AG08396 (cell line): ENCODE measurements around the gene SWI5.
"Not testable (repeated sequence)": the region's sequence is repeated elsewhere in the genome, so short reads cannot be mapped to it uniquely, and the experiment has no call there.

Experiments
- DNase-seq: peaks from one replicate; pipeline ENCODE4 v3.0.0; 2012; ENCODE audit warnings: low spot score, mixed read lengths

The SWI5 gene

GRCh38 chr9:128279088-128280073 is 3.3 kb downstream of the SWI5 start:
- DNase-seq, result not testable (repeated sequence)

- DNase-seq, result no peak
Observed at GRCh38 chr9:128280084-128280622, 4.1 kb downstream of the SWI5 start.

GRCh38 chr9:128282500-128282899 is 6.4 kb downstream of the SWI5 start:
- no peak for DNase-seq

- DNase-seq, result no peak
Observed at GRCh38 chr9:128285033-128285784, 9.1 kb downstream of the SWI5 start.

- peak; percentile 54 for DNase-seq
Observed at GRCh38 chr9:128286440-128286839, 10.4 kb downstream of the SWI5 start.

- DNase-seq, result no peak
Observed at GRCh38 chr9:128288273-128289004, 12.4 kb downstream of the SWI5 start.

- no peak for DNase-seq
Observed at GRCh38 chr9:128292009-128292408, 15.9 kb downstream of the SWI5 start.

- DNase-seq, result no peak
Observed at GRCh38 chr9:128293091-128293490, 17.0 kb downstream of the SWI5 start.

GRCh38 chr9:128294142-128294541 is 18.1 kb downstream of the SWI5 start:
- DNase-seq, result no peak

GRCh38 chr9:128296340-128297220 is 20.5 kb downstream of the SWI5 start:
- no peak for DNase-seq

- no peak for DNase-seq
Observed at GRCh38 chr9:128297221-128297773, 21.2 kb downstream of the SWI5 start.

GRCh38 chr9:128298535-128299482 is 22.7 kb downstream of the SWI5 start:
- DNase-seq, result no peak

- DNase-seq, result no peak
Observed at GRCh38 chr9:128304136-128304970, 28.3 kb downstream of the SWI5 start.

GRCh38 chr9:128304971-128305288 is 28.9 kb downstream of the SWI5 start:
- no peak for DNase-seq

GRCh38 chr9:128309551-128309950 is 33.5 kb downstream of the SWI5 start:
- no peak for DNase-seq

GRCh38 chr9:128310461-128310860 is 34.4 kb downstream of the SWI5 start:
- no peak for DNase-seq

- no peak for DNase-seq
Observed at GRCh38 chr9:128314697-128315096, 38.6 kb downstream of the SWI5 start.

GRCh38 chr9:128316421-128316820 is 40.3 kb downstream of the SWI5 start:
- DNase-seq, result no peak

- DNase-seq, result no peak
Observed at GRCh38 chr9:128317629-128318028, 41.6 kb downstream of the SWI5 start.
